Esophagus mucosa (tissue), 1 donor: ENCODE measurements around the gene VPS37B. TPM values are rescaled to one million over a fixed set of nuclear protein-coding genes. Genes with fewer than 3 reads are reported as not detected.
A peak's percentile ranks its signal among the peaks of the same experiment; 100 is the strongest.
"Not testable (repeated sequence)": the region's sequence is repeated elsewhere in the genome, so short reads cannot be mapped to it uniquely, and the experiment has no call there.

Experiments used
- ATAC-seq: fragments of 200-7000 bp; cut with Tn5 transposase; one replicate; pipeline ENCODE4 v1.9.1; 2020
- total RNA-seq: library from RNA; stranded (reverse); gene quantifications from one replicate; pipeline ENCODE4 v1.2.4, GENCODE V29; 2023
- donor health status: DM: yes; HTN: yes; CAD: no.

Gene VPS37B
- total RNA-seq, 1 donor from 2014 or later: 51.4 TPM

- peak; percentile 51 for ATAC-seq
These were observed 15.3 kb downstream of the VPS37B start for GRCh38 chr12:122880668-122881067.

- no peak for ATAC-seq
These were observed 15.7 kb downstream of the VPS37B start for GRCh38 chr12:122880155-122880667.

- peak; percentile 4 for ATAC-seq
These were observed 16.9 kb downstream of the VPS37B start for GRCh38 chr12:122878780-122879612.

- ATAC-seq: no peak
These were observed 19.2 kb downstream of the VPS37B start for GRCh38 chr12:122876731-122877130.

- not testable (repeated sequence) for ATAC-seq
These were observed 19.6 kb downstream of the VPS37B start for GRCh38 chr12:122876281-122876680.

- no peak for ATAC-seq
These were observed 20.2 kb downstream of the VPS37B start for GRCh38 chr12:122875590-122876220.

- ATAC-seq: no peak
These were observed 21.8 kb downstream of the VPS37B start for GRCh38 chr12:122874081-122874480.

- no peak for ATAC-seq
These were observed 22.4 kb downstream of the VPS37B start for GRCh38 chr12:122873540-122873939.

GRCh38 chr12:122872815-122873361 lies 23.0 kb downstream of the VPS37B start:
- no peak for ATAC-seq

- ATAC-seq: peak; percentile 72
These were observed 23.8 kb downstream of the VPS37B start for GRCh38 chr12:122871851-122872780.

- ATAC-seq: no peak
These were observed 24.9 kb downstream of the VPS37B start for GRCh38 chr12:122870867-122871664.

GRCh38 chr12:122870163-122870842 lies 25.6 kb downstream of the VPS37B start:
- no peak for ATAC-seq

GRCh38 chr12:122869207-122869973 lies 26.5 kb downstream of the VPS37B start:
- no peak for ATAC-seq

GRCh38 chr12:122868471-122869177 lies 27.3 kb downstream of the VPS37B start:
- ATAC-seq: no peak

GRCh38 chr12:122867691-122868461 lies 28.0 kb downstream of the VPS37B start:
- ATAC-seq: peak; percentile 62

GRCh38 chr12:122866950-122867607 lies 28.8 kb downstream of the VPS37B start:
- ATAC-seq: no peak

- no peak for ATAC-seq
These were observed 29.5 kb downstream of the VPS37B start for GRCh38 chr12:122866379-122866778.
